HEK293 (cell line): Measurements from ENCODE around the gene STX10.
A peak's percentile ranks its signal among the peaks of the same experiment; 100 is the strongest.

Experiments
- KLF10 ChIP-seq: fragments of 450-650 bp; IDR thresholded peaks from 2 replicates; pipeline ENCODE4 v1.5.1; 2018; ENCODE audit warnings: missing biosample characterization, mild to moderate bottlenecking, missing genetic modification characterization
- KLF16 ChIP-seq: fragments of 450-650 bp; formaldehyde crosslinking; IDR thresholded peaks from 2 replicates; pipeline ENCODE4 v1.5.1; 2017; ENCODE audit warnings: missing biosample characterization, missing genetic modification characterization
- TCF7L2 ChIP-seq: IDR thresholded peaks from 2 replicates; pipeline ENCODE4 v1.6.1; 2011; ENCODE audit warnings: low read depth, mild to moderate bottlenecking, inconsistent platforms, low read length, moderate library complexity, borderline replicate concordance
- ZFP69B ChIP-seq: fragments of 450-650 bp; formaldehyde crosslinking; IDR thresholded peaks from 2 replicates; pipeline ENCODE4 v1.5.1; 2016; ENCODE audit warnings: missing biosample characterization, missing genetic modification characterization
- ZNF16 ChIP-seq: fragments of 450-650 bp; formaldehyde crosslinking; IDR thresholded peaks from 2 replicates; pipeline ENCODE4 v1.5.1; 2016; ENCODE audit warnings: low read depth, missing biosample characterization, missing genetic modification characterization
- ZNF223 ChIP-seq: fragments of 450-650 bp; formaldehyde crosslinking; IDR thresholded peaks from 2 replicates; pipeline ENCODE4 v1.5.1; 2016; ENCODE audit warnings: missing biosample characterization, missing genetic modification characterization
- ZNF248 ChIP-seq: fragments of 450-650 bp; formaldehyde crosslinking; IDR thresholded peaks from 2 replicates; pipeline ENCODE4 v1.5.1; 2017; ENCODE audit warnings: missing biosample characterization, missing genetic modification characterization
- ZNF266 ChIP-seq: fragments of 450-650 bp; formaldehyde crosslinking; IDR thresholded peaks from 2 replicates; pipeline ENCODE4 v1.5.1; 2016; ENCODE audit warnings: missing biosample characterization, missing genetic modification characterization, low read depth
- ZNF544 ChIP-seq: fragments of 450-650 bp; formaldehyde crosslinking; IDR thresholded peaks from 2 replicates; pipeline ENCODE4 v1.5.0; 2017; ENCODE audit warnings: missing biosample characterization, missing genetic modification characterization
- ZNF548 ChIP-seq: fragments of 450-650 bp; formaldehyde crosslinking; IDR thresholded peaks from 2 replicates; pipeline ENCODE4 v1.5.1; 2016; ENCODE audit warnings: missing biosample characterization, missing genetic modification characterization
- ZNF610 ChIP-seq: fragments of 450-650 bp; formaldehyde crosslinking; IDR thresholded peaks from 2 replicates; pipeline ENCODE4 v1.5.1; 2016; ENCODE audit warnings: missing biosample characterization, missing genetic modification characterization, borderline replicate concordance
- ZNF621 ChIP-seq: fragments of 450-650 bp; formaldehyde crosslinking; IDR thresholded peaks from 2 replicates; pipeline ENCODE4 v1.5.1; 2017; ENCODE audit warnings: missing biosample characterization, missing genetic modification characterization
- ZNF654 ChIP-seq: fragments of 450-650 bp; formaldehyde crosslinking; IDR thresholded peaks from 2 replicates; pipeline ENCODE4 v1.5.1; 2016; ENCODE audit warnings: low read depth, missing biosample characterization, missing genetic modification characterization
- TF ChIP-seq, protein P1 (sequence below): fragments of 450-650 bp; formaldehyde crosslinking; IDR thresholded peaks from 2 replicates; pipeline ENCODE4 v1.5.1; 2016; ENCODE audit warnings: missing biosample characterization, missing genetic modification characterization
- TF ChIP-seq, protein P2 (sequence below): fragments of 450-650 bp; formaldehyde crosslinking; IDR thresholded peaks from 2 replicates; pipeline ENCODE4 v1.5.1; 2017; ENCODE audit warnings: missing biosample characterization, missing genetic modification characterization
- TF ChIP-seq, protein P3 (sequence below): fragments of 450-650 bp; formaldehyde crosslinking; conservative IDR thresholded peaks from 2 replicates; pipeline ENCODE4 v1.5.1; 2016; ENCODE audit warnings: low read depth, missing biosample characterization, missing genetic modification characterization
- TF ChIP-seq, protein P4 (sequence below): fragments of 450-650 bp; formaldehyde crosslinking; IDR thresholded peaks from 2 replicates; pipeline ENCODE4 v1.5.1; 2016; ENCODE audit warnings: missing biosample characterization, missing genetic modification characterization
- TF ChIP-seq, protein P5 (sequence below): fragments of 450-650 bp; formaldehyde crosslinking; IDR thresholded peaks from 2 replicates; pipeline ENCODE4 v1.5.1; 2016; ENCODE audit warnings: missing biosample characterization, missing genetic modification characterization
- TF ChIP-seq, protein P6 (sequence below): fragments of 450-650 bp; formaldehyde crosslinking; IDR thresholded peaks from 2 replicates; pipeline ENCODE4 v1.5.1; 2016; ENCODE audit warnings: missing biosample characterization, missing genetic modification characterization, borderline replicate concordance

Gene STX10

DNA sequence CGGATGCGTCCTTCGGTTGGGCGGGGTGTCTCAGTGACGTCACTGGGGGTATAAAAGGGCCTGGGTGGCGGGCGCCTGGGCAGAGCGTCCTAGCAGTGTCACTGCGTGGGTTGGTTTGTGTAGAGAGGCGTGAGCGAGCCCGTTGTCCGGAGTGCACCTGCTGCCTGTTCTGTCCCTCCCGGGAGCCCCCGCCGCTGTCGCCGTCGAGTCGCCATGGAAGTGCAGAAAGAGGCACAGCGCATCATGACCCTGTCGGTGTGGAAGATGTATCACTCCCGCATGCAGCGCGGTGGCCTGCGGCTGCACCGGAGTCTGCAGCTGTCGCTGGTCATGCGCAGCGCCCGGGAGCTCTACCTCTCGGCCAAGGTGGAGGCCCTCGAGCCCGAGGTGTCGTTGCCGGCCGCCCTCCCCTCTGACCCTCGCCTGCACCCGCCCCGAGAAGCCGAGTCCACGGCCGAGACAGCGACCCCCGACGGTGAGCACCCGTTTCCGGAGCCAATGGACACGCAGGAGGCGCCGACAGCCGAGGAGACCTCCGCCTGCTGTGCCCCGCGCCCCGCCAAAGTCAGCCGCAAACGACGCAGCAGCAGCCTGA, 2.9 kb upstream of the STX10 start (continued):
- TF ChIP-seq, protein P1, sequence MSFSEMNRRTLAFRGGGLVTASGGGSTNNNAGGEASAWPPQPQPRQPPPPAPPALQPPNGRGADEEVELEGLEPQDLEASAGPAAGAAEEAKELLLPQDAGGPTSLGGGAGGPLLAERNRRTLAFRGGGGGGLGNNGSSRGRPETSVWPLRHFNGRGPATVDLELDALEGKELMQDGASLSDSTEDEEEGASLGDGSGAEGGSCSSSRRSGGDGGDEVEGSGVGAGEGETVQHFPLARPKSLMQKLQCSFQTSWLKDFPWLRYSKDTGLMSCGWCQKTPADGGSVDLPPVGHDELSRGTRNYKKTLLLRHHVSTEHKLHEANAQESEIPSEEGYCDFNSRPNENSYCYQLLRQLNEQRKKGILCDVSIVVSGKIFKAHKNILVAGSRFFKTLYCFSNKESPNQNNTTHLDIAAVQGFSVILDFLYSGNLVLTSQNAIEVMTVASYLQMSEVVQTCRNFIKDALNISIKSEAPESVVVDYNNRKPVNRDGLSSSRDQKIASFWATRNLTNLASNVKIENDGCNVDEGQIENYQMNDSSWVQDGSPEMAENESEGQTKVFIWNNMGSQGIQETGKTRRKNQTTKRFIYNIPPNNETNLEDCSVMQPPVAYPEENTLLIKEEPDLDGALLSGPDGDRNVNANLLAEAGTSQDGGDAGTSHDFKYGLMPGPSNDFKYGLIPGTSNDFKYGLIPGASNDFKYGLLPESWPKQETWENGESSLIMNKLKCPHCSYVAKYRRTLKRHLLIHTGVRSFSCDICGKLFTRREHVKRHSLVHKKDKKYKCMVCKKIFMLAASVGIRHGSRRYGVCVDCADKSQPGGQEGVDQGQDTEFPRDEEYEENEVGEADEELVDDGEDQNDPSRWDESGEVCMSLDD (tag by site-specific recombination), result peak; percentile 82
- TF ChIP-seq KLF16 (tag by site-specific recombination), result peak; percentile 97
- TF ChIP-seq KLF10 (tag by site-specific recombination), result peak; percentile 74
- 0 out of 2 replicates have a peak, but pooled peaks have one; percentile 34 for TF ChIP-seq ZNF266 (tag by site-specific recombination)
- no peak for TF ChIP-seq ZNF621 (tag by site-specific recombination)
- TF ChIP-seq ZNF223 (tag by site-specific recombination), result no peak
- 0 out of 2 replicates have a peak, but pooled peaks have one; percentile 66 for TF ChIP-seq ZNF248 (tag by site-specific recombination)
- 0 out of 2 replicates have a peak, but pooled peaks have one; percentile 41 for TF ChIP-seq ZNF548 (tag by site-specific recombination)
- TF ChIP-seq, protein P2, sequence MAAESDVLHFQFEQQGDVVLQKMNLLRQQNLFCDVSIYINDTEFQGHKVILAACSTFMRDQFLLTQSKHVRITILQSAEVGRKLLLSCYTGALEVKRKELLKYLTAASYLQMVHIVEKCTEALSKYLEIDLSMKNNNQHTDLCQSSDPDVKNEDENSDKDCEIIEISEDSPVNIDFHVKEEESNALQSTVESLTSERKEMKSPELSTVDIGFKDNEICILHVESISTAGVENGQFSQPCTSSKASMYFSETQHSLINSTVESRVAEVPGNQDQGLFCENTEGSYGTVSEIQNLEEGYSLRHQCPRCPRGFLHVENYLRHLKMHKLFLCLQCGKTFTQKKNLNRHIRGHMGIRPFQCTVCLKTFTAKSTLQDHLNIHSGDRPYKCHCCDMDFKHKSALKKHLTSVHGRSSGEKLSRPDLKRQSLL (tag by site-specific recombination), result 0 out of 2 replicates have a peak, but pooled peaks have one; percentile 38
- no peak; the same call in 1 of the 2 replicates for TF ChIP-seq ZNF610 (tag by site-specific recombination)
- TF ChIP-seq ZNF654 (tag by site-specific recombination), result no peak
- TF ChIP-seq, protein P3, sequence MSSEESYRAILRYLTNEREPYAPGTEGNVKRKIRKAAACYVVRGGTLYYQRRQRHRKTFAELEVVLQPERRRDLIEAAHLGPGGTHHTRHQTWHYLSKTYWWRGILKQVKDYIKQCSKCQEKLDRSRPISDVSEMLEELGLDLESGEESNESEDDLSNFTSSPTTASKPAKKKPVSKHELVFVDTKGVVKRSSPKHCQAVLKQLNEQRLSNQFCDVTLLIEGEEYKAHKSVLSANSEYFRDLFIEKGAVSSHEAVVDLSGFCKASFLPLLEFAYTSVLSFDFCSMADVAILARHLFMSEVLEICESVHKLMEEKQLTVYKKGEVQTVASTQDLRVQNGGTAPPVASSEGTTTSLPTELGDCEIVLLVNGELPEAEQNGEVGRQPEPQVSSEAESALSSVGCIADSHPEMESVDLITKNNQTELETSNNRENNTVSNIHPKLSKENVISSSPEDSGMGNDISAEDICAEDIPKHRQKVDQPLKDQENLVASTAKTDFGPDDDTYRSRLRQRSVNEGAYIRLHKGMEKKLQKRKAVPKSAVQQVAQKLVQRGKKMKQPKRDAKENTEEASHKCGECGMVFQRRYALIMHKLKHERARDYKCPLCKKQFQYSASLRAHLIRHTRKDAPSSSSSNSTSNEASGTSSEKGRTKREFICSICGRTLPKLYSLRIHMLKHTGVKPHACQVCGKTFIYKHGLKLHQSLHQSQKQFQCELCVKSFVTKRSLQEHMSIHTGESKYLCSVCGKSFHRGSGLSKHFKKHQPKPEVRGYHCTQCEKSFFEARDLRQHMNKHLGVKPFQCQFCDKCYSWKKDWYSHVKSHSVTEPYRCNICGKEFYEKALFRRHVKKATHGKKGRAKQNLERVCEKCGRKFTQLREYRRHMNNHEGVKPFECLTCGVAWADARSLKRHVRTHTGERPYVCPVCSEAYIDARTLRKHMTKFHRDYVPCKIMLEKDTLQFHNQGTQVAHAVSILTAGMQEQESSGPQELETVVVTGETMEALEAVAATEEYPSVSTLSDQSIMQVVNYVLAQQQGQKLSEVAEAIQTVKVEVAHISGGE (tag by site-specific recombination), result peak; percentile 54
- no peak for TF ChIP-seq ZNF16
- TF ChIP-seq, protein P4, sequence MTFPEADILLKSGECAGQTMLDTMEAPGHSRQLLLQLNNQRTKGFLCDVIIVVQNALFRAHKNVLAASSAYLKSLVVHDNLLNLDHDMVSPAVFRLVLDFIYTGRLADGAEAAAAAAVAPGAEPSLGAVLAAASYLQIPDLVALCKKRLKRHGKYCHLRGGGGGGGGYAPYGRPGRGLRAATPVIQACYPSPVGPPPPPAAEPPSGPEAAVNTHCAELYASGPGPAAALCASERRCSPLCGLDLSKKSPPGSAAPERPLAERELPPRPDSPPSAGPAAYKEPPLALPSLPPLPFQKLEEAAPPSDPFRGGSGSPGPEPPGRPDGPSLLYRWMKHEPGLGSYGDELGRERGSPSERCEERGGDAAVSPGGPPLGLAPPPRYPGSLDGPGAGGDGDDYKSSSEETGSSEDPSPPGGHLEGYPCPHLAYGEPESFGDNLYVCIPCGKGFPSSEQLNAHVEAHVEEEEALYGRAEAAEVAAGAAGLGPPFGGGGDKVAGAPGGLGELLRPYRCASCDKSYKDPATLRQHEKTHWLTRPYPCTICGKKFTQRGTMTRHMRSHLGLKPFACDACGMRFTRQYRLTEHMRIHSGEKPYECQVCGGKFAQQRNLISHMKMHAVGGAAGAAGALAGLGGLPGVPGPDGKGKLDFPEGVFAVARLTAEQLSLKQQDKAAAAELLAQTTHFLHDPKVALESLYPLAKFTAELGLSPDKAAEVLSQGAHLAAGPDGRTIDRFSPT (tag by site-specific recombination), result peak; percentile 80
- TF ChIP-seq, protein P5, sequence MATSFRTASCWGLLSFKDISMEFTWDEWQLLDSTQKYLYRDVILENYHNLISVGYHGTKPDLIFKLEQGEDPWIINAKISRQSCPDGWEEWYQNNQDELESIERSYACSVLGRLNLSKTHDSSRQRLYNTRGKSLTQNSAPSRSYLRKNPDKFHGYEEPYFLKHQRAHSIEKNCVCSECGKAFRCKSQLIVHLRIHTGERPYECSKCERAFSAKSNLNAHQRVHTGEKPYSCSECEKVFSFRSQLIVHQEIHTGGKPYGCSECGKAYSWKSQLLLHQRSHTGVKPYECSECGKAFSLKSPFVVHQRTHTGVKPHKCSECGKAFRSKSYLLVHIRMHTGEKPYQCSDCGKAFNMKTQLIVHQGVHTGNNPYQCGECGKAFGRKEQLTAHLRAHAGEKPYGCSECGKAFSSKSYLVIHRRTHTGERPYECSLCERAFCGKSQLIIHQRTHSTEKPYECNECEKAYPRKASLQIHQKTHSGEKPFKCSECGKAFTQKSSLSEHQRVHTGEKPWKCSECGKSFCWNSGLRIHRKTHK (tag by site-specific recombination), result no peak
- TF ChIP-seq TCF7L2, result no peak
- no peak for TF ChIP-seq ZNF544 (tag by site-specific recombination)
- TF ChIP-seq ZFP69B (tag by site-specific recombination), result peak; percentile 78; the same call in 1 of the 2 replicates
- TF ChIP-seq, protein P6, sequence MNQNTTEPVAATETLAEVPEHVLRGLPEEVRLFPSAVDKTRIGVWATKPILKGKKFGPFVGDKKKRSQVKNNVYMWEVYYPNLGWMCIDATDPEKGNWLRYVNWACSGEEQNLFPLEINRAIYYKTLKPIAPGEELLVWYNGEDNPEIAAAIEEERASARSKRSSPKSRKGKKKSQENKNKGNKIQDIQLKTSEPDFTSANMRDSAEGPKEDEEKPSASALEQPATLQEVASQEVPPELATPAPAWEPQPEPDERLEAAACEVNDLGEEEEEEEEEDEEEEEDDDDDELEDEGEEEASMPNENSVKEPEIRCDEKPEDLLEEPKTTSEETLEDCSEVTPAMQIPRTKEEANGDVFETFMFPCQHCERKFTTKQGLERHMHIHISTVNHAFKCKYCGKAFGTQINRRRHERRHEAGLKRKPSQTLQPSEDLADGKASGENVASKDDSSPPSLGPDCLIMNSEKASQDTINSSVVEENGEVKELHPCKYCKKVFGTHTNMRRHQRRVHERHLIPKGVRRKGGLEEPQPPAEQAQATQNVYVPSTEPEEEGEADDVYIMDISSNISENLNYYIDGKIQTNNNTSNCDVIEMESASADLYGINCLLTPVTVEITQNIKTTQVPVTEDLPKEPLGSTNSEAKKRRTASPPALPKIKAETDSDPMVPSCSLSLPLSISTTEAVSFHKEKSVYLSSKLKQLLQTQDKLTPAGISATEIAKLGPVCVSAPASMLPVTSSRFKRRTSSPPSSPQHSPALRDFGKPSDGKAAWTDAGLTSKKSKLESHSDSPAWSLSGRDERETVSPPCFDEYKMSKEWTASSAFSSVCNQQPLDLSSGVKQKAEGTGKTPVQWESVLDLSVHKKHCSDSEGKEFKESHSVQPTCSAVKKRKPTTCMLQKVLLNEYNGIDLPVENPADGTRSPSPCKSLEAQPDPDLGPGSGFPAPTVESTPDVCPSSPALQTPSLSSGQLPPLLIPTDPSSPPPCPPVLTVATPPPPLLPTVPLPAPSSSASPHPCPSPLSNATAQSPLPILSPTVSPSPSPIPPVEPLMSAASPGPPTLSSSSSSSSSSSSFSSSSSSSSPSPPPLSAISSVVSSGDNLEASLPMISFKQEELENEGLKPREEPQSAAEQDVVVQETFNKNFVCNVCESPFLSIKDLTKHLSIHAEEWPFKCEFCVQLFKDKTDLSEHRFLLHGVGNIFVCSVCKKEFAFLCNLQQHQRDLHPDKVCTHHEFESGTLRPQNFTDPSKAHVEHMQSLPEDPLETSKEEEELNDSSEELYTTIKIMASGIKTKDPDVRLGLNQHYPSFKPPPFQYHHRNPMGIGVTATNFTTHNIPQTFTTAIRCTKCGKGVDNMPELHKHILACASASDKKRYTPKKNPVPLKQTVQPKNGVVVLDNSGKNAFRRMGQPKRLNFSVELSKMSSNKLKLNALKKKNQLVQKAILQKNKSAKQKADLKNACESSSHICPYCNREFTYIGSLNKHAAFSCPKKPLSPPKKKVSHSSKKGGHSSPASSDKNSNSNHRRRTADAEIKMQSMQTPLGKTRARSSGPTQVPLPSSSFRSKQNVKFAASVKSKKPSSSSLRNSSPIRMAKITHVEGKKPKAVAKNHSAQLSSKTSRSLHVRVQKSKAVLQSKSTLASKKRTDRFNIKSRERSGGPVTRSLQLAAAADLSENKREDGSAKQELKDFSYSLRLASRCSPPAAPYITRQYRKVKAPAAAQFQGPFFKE (tag by site-specific recombination), result peak; percentile 99; the same call in 1 of the 2 replicates
